IMR-90 (cell line): ENCODE results near the gene SPPL3. TPM values are rescaled to one million over a fixed set of nuclear protein-coding genes. Genes with fewer than 3 reads are reported as not detected.

Experiments
- ATAC-seq: fragments of 200-7000 bp; cut with Tn5 transposase; 2 replicates; pipeline ENCODE4 v1.9.1; 2020; ENCODE audit warnings: low read depth, mild to moderate bottlenecking, moderate library complexity
- BruUV-seq: library from RNA; stranded (reverse); fragments of 400-500 nt; replicated peaks from 2 replicates; lab custom pipeline; 2021; lab: Mats Ljungman, UMichigan
- CTCF ChIA-PET: fragments of 300-600 bp; formaldehyde crosslinking; extraction: SDS; loops from one replicate; lab custom pipeline; 2021; ENCODE audit warnings: antibody characterized with exemption; lab: Yijun Ruan, JAX
- POLR2A ChIA-PET: fragments of 300-600 bp; sonication (Branson Sonifier 250); formaldehyde crosslinking; loops from one replicate; lab custom pipeline; 2022; ENCODE audit warnings: antibody characterized with exemption; ENCODE audit not compliant: unreplicated experiment; lab: Charles Lee
- DNase-seq: peaks from one replicate; pipeline ENCODE4 v3.0.0; 2013
- H2AFZ ChIP-seq: replicated peaks from 2 replicates; pipeline ENCODE3; 2013; ENCODE audit warnings: low read length, mild to moderate bottlenecking; ENCODE audit not compliant: poor library complexity
- H2AK5ac ChIP-seq: 2 replicates; pipeline ENCODE4 v1.6.1; 2013; ENCODE audit warnings: low read depth, low read length, inconsistent platforms
- H2AK9ac ChIP-seq: replicated peaks from 2 replicates; pipeline ENCODE3; 2013; ENCODE audit warnings: mild to moderate bottlenecking, low read depth, low read length, moderate library complexity; ENCODE audit not compliant: poor library complexity
- H2BK120ac ChIP-seq: 2 replicates; pipeline ENCODE4 v1.6.1; 2013; ENCODE audit warnings: low read depth, low read length, inconsistent platforms
- H2BK15ac ChIP-seq: 3 replicates; pipeline ENCODE4 v1.6.1; 2013; ENCODE audit warnings: low read depth, low read length, inconsistent platforms
- H2BK20ac ChIP-seq: 2 replicates; pipeline ENCODE4 v1.6.1; 2013; ENCODE audit warnings: low read depth, mild to moderate bottlenecking, inconsistent platforms, low read length, moderate library complexity
- H2BK5ac ChIP-seq: 2 replicates; pipeline ENCODE4 v1.6.1; 2013; ENCODE audit warnings: mild to moderate bottlenecking, low read depth, low read length, inconsistent platforms; ENCODE audit not compliant: poor library complexity, severe bottlenecking
- H3K14ac ChIP-seq: replicated peaks from 2 replicates; pipeline ENCODE4 v1.6.1; 2013; ENCODE audit warnings: low read depth, low read length, inconsistent platforms
- H3K18ac ChIP-seq: 2 replicates; pipeline ENCODE4 v1.6.1; 2013; ENCODE audit warnings: low read depth, low read length, control low read depth
- H3K23ac ChIP-seq: 2 replicates; pipeline ENCODE4 v1.6.1; 2013; ENCODE audit warnings: low read depth, low read length, inconsistent platforms
- H3K27ac ChIP-seq: 2 replicates; pipeline ENCODE4 v1.5.1; 2013; ENCODE audit warnings: mild to moderate bottlenecking, control low read depth, low read length; ENCODE audit not compliant: insufficient read depth
- H3K27me3 ChIP-seq: 2 replicates; pipeline ENCODE4 v1.6.1; 2013; ENCODE audit warnings: low read length; ENCODE audit not compliant: control insufficient read depth, insufficient read depth
- H3K36me3 ChIP-seq: 2 replicates; pipeline ENCODE4 v1.6.1; 2013; ENCODE audit warnings: low read length, mixed read lengths; ENCODE audit not compliant: control insufficient read depth, insufficient read depth
- H3K4ac ChIP-seq: 2 replicates; pipeline ENCODE4 v1.6.1; 2013; ENCODE audit warnings: low read depth, low read length, inconsistent platforms
- H3K4me1 ChIP-seq: 2 replicates; pipeline ENCODE4 v1.6.1; 2013; ENCODE audit warnings: low read length, mixed read lengths; ENCODE audit not compliant: control insufficient read depth, insufficient read depth
- H3K4me2 ChIP-seq: 2 replicates; pipeline ENCODE4 v1.6.1; 2013; ENCODE audit warnings: low read depth, mild to moderate bottlenecking, control low read depth, low read length, moderate library complexity
- H3K4me3 ChIP-seq: 2 replicates; pipeline ENCODE4 v1.5.1; 2013; ENCODE audit warnings: low read depth, mild to moderate bottlenecking, control low read depth, low read length, moderate library complexity; ENCODE audit not compliant: insufficient read depth
- H3K56ac ChIP-seq: 2 replicates; pipeline ENCODE4 v1.6.1; 2013; ENCODE audit warnings: low read length, inconsistent platforms; ENCODE audit not compliant: insufficient read depth; ENCODE audit errors: extremely low read depth
- H3K79me1 ChIP-seq, 2 experiments: 2 replicates each; pipeline ENCODE4 v1.6.1; 2013; ENCODE audit warnings: low read length in 2 of 2, inconsistent platforms in 1 of 2, low read depth in 1 of 2
- H3K9ac ChIP-seq: 2 replicates; pipeline ENCODE4 v1.6.1; 2013; ENCODE audit warnings: low read depth, low read length, control low read depth
- H3K9me1 ChIP-seq: 2 replicates; pipeline ENCODE4 v1.6.1; 2013; ENCODE audit warnings: low read length, inconsistent platforms; ENCODE audit not compliant: insufficient read depth
- H3K9me3 ChIP-seq: 2 replicates; pipeline ENCODE4 v1.6.1; 2013; ENCODE audit warnings: low read length; ENCODE audit not compliant: control insufficient read depth, insufficient read depth
- H4K20me1 ChIP-seq: 2 replicates; pipeline ENCODE4 v1.6.1; 2013; ENCODE audit warnings: low read length, inconsistent platforms; ENCODE audit not compliant: insufficient read depth
- H4K5ac ChIP-seq: 2 replicates; pipeline ENCODE4 v1.6.1; 2013; ENCODE audit warnings: mild to moderate bottlenecking, low read depth, low read length, control low read depth
- H4K8ac ChIP-seq, 2 experiments: 2 replicates each; pipeline ENCODE4 v1.6.1; 2013; ENCODE audit warnings: low read depth in 2 of 2, low read length in 2 of 2, control low read depth in 1 of 2, inconsistent platforms in 1 of 2
- H4K91ac ChIP-seq: 2 replicates; pipeline ENCODE4 v1.6.1; 2013; ENCODE audit warnings: low read depth, low read length, inconsistent platforms; ENCODE audit not compliant: insufficient read depth
- CEBPB ChIP-seq: IDR thresholded peaks from 2 replicates; pipeline ENCODE4 v1.6.1; 2012; ENCODE audit warnings: low read depth, low read length, improper control_type of control experiment
- POLR2A ChIP-seq: IDR thresholded peaks from 2 replicates; pipeline ENCODE4 v1.6.1; 2012; ENCODE audit warnings: mild to moderate bottlenecking, low read depth, low read length
- WGBS, 2 experiments: methylation state at CpG; one replicate each; pipeline versions ENCODE4 v1.1.5 to v1.1.7; 2013; ENCODE audit warnings: missing lambda C conversion rate in 2 of 2; ENCODE audit not compliant: insufficient read length in 1 of 2; ENCODE audit errors: extremely low coverage in 2 of 2; 5-methylcytosine and 5-hydroxymethylcytosine counted together
- dilution Hi-C: fragments of 300-500 bp; cut with HindIII; formaldehyde crosslinking; loops from one replicate; pipeline ENCODE4 v1.14.3; 2018; ENCODE audit warnings: low sequenced_read_pairs; ENCODE audit not compliant: unreplicated experiment
- in situ Hi-C: fragments of 300-500 bp; cut with MboI; formaldehyde crosslinking; loops from 3 replicates; pipeline ENCODE4 v1.14.3; 2019; ENCODE audit warnings: low sequenced_read_pairs, inconsistent platforms, mixed read lengths
- intact Hi-C: fragments of 100-400 bp; cut with micrococcal nuclease; formaldehyde crosslinking; loops from 2 replicates; pipeline ENCODE4 v1.10.0; 2022
- polyA plus RNA-seq, 3 experiments: library from polyadenylated mRNA; depleted of rRNA; stranded (reverse); fragments of >200 nt; gene quantifications; 2 replicates each; pipeline ENCODE4 v1.2.3, GENCODE V29; 2012; ENCODE audit warnings: low replicate concordance in 1 of 3
- total RNA-seq: library from RNA; depleted of rRNA; stranded (reverse); fragments of >200 nt; gene quantifications from 2 replicates; pipeline ENCODE4 v1.2.3, GENCODE V29; 2012

The SPPL3 gene
- total and polyA plus RNA-seq, 2 of the 4 experiments (the other 2 are of a cell fraction), result 1.6 to 18.0 TPM

- Histone ChIP-seq H2BK15ac (no peak overlapping the region), H3K9ac (no peak overlapping the region), H3K4me3 (no peak overlapping the region), H4K20me1 (no peaks in the 10 kb centered on the region), H3K4ac (no peak overlapping the region), H3K36me3 (no peaks in the 10 kb centered on the region), H4K91ac (no peak overlapping the region), H2BK120ac (no peak overlapping the region), H3K79me1 (no peaks in the 10 kb centered on the region), H2AK9ac (no peak overlapping the region), H3K27ac (no peak overlapping the region), H2AK5ac (no peak overlapping the region), H3K27me3 (peaks cover 3% of the 10 kb centered on the region; the same call in 1 of the 2 replicates), H3K56ac (no peak overlapping the region), H3K4me1 (no peaks in the 10 kb centered on the region), H4K5ac (no peak overlapping the region), H2BK20ac (no peak overlapping the region), H3K18ac (no peak overlapping the region), H2AFZ (no peak overlapping the region), H3K9me1 (no peaks in the 10 kb centered on the region; the same call in 1 of the 2 replicates), H2BK5ac (no peak overlapping the region), H3K14ac (no peak overlapping the region), H3K23ac (no peak overlapping the region), H3K4me2 (no peak overlapping the region), H3K9me3 (no peaks in the 10 kb centered on the region), H4K8ac (no peak overlapping the region)
- intact Hi-C loops, result loop anchor here (5.0 kb wide), 1 partner anchor 157 kb away; no protein-coding TSS in a partner anchor
- CTCF ChIA-PET, result no interaction called here
- DNase-seq (peak; percentile 11), ATAC-seq (peak; percentile 46)
- dilution Hi-C loops, result no loop called here
- no TSS peak for BruUV-seq
- 40% methylated on average over 1 of the region's 5 CpGs; no CpG with 5 or more reads in 1 of the 2 experiments for WGBS, 2 experiments
- POLR2A ChIA-PET, result no interaction called here
- TF ChIP-seq POLR2A, result no peak
- TF ChIP-seq CEBPB, result peak; percentile 72
- in situ Hi-C loops, result no loop called here
These were observed 36.6 kb upstream of the SPPL3 start for GRCh38 chr12:120940799-120941198.
